ENCODE results near the gene ZNF787.

Gene ZNF787

GRCh38 chr19:56144831-56145230, 23.7 kb upstream of the ZNF787 start (continued):
- TF ChIP-seq ARNTL (CRISPR knock-in tag; IDR thresholded peaks at IDR 0.05; ENCODE audit: borderline replicate concordance, low read depth), result no peak
- TF ChIP-seq ZFP3 (CRISPR knock-in tag; IDR thresholded peaks at IDR 0.05), result no peak
- no peak for TF ChIP-seq RARB (CRISPR knock-in tag; IDR thresholded peaks at IDR 0.05)
- TF ChIP-seq CREB5 (CRISPR knock-in tag; IDR thresholded peaks at IDR 0.05; ENCODE audit: low read depth), result no peak
- TF ChIP-seq OSR1 (CRISPR knock-in tag; IDR thresholded peaks at IDR 0.05), result no peak
- no peak for TF ChIP-seq PPARA (CRISPR knock-in tag; IDR thresholded peaks at IDR 0.05; ENCODE audit: borderline replicate concordance)
- TF ChIP-seq ZNF8 (CRISPR knock-in tag; IDR thresholded peaks at IDR 0.05), result no peak

- TF ChIP-seq ESRRG (CRISPR knock-in tag; IDR thresholded peaks at IDR 0.05) (no peak), ARNTL (CRISPR knock-in tag; IDR thresholded peaks at IDR 0.05; ENCODE audit: borderline replicate concordance, low read depth) (no peak), CSRNP3 (CRISPR knock-in tag; IDR thresholded peaks at IDR 0.05) (no peak), OSR1 (CRISPR knock-in tag; IDR thresholded peaks at IDR 0.05) (no peak), TSHZ2 (CRISPR knock-in tag; IDR thresholded peaks at IDR 0.05) (no peak)
- no peak for ATAC-seq
Measured at GRCh38 chr19:56144376-56144775, 23.3 kb upstream of the ZNF787 start.

- TF ChIP-seq PATZ1 (CRISPR knock-in tag; IDR thresholded peaks at IDR 0.05; ENCODE audit: borderline replicate concordance) (no peak), ISL1 (CRISPR knock-in tag; IDR thresholded peaks at IDR 0.05) (no peak), RARB (CRISPR knock-in tag; IDR thresholded peaks at IDR 0.05) (no peak), OSR1 (CRISPR knock-in tag; IDR thresholded peaks at IDR 0.05) (no peak), SNAI2 (CRISPR knock-in tag; IDR thresholded peaks at IDR 0.05) (no peak), PPARA (CRISPR knock-in tag; IDR thresholded peaks at IDR 0.05; ENCODE audit: borderline replicate concordance) (no peak), CREB5 (CRISPR knock-in tag; IDR thresholded peaks at IDR 0.05; ENCODE audit: low read depth) (no peak), CSRNP3 (CRISPR knock-in tag; IDR thresholded peaks at IDR 0.05) (no peak), GLIS3 (CRISPR knock-in tag; IDR thresholded peaks at IDR 0.05) (no peak), ZFP30 (CRISPR knock-in tag; IDR thresholded peaks at IDR 0.05) (no peak), ZNF565 (CRISPR knock-in tag; conservative IDR thresholded peaks at IDR 0.05; ENCODE audit: low read depth) (no peak), ZNF70 (CRISPR knock-in tag; IDR thresholded peaks at IDR 0.05) (no peak), BACH2 (CRISPR knock-in tag; IDR thresholded peaks at IDR 0.05; ENCODE audit: borderline replicate concordance) (no peak), TOX (CRISPR knock-in tag; IDR thresholded peaks at IDR 0.05; ENCODE audit: borderline replicate concordance) (no peak), TSHZ2 (CRISPR knock-in tag; IDR thresholded peaks at IDR 0.05) (no peak)
- no peak for ATAC-seq
Measured at GRCh38 chr19:56142897-56143434, 21.9 kb upstream of the ZNF787 start.

Data from SK-N-SH treated with all-trans-retinoic acid at 6 μM for 48 hours (cell line).